WI38 (cell line): ENCODE data around the gene PER1.

Source experiments
- H3K4me3 ChIP-seq: 2 replicates; pipeline ENCODE4 v1.5.1; 2011; ENCODE audit warnings: low read depth, mild to moderate bottlenecking, control low read depth, low read length
- CTCF ChIP-seq: IDR thresholded peaks from 2 replicates; pipeline ENCODE4 v1.5.1; 2012; ENCODE audit warnings: low read depth, mild to moderate bottlenecking, control low read depth, low read length

The PER1 gene

GRCh38 chr17:8125154-8125946 lies 26.9 kb downstream of the PER1 start:
- peak overlapping the region; percentile 73 for H3K4me3 ChIP-seq
- TF ChIP-seq CTCF: no peak

DNA sequence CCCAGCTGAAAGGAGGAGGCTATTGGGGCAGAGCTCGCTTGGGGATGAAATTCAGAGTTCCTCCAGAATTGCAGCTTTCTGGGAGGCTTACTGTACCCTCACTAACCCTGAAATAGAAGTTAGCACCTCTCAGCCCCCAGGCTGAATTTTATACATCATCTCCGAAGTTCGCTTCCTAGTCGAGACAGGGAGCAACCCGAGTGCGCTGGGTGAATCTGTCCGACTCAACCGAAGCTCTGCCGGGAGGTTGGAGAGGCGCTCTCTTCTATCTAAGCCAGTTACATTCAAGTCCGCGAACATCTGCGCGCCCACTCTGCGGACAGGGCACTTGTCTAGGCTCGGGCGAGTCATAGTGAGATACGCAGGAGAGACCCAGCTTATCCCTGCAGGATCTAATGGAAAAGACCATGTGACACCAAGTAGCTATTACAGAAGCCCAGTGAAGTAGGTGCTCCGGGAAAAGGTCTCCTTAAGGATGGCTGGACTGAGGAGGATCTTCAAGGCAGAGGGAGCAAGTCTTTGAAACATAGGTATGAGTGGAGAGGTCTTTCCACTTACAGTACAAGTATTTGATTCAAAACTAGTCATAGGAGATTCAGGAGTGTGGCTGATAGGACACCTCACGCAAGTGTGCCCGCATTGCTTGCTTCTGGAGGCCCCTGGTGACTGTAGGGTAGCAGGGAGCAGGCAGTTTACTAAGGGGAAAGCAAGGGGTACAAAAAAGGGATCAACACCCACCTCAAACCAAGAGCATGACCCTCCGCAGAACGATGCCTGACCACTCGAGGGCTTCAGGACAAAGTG lies 27.7 kb downstream of the PER1 start:
- TF ChIP-seq CTCF: no peak
- H3K4me3 ChIP-seq: peak overlapping the region; percentile 73

GRCh38 chr17:8123695-8124349 lies 28.4 kb downstream of the PER1 start, which contains the start of gene HES7:
Gene HES7, minus strand, starts transcription at chr17:8124106. Its CDS starts 22 bp downstream, at chr17:8124084.
- peak within 1 kb of the TSS; percentile 70 for H3K4me3 ChIP-seq
- TF ChIP-seq CTCF: no peak

GRCh38 chr17:8122924-8123694 lies 29.1 kb downstream of the PER1 start:
- TF ChIP-seq CTCF: no peak
- H3K4me3 ChIP-seq: peak overlapping the region; percentile 70

GRCh38 chr17:8122422-8122923 lies 29.7 kb downstream of the PER1 start:
- H3K4me3 ChIP-seq: peak overlapping the region; percentile 70
- TF ChIP-seq CTCF: no peak

DNA sequence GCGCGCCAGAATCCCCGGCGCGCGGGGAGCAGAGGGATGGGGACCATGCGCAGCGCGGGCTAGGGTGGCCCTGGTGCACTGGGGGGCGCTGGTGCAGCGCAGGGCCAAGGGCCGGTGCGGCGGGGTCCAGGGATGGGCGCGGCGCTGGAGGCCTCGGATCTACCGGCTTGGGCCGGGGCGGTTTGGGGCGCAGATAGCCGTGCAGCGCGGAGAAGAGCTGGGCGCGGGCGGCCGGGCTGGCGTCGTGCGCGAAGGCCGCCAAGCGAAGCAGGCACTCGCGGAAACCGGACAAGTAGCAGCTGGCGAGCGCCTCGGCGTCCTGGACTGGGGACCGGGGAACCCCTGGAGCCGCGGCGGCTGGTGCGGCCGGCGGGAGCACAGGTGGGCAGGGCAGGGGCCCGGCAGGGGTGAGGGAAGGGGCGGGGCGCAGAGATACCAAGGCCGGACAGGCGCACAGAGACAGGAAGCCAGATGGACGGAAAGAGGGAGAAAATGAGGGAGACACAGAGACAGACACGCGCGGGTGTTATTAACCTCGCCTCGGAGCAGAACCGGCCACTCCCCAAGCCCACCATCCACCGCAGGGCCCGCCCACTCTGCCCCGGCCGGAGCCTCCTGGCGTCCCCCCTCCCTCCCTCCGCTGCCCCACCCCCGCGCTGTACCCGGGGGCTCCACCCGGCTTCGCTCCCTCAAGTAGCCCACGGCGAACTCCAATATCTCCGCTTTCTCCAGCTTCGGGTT lies 30.4 kb downstream of the PER1 start:
- H3K4me3 ChIP-seq: peak overlapping the region; percentile 70
- TF ChIP-seq CTCF: peak; percentile 48
